PC-3 (cell line): ENCODE results near the gene E2F2. TPM values are rescaled to one million over a fixed set of nuclear protein-coding genes. Genes with fewer than 3 reads are reported as not detected.

Experiments used
- ATAC-seq: fragments of 200-7000 bp; cut with Tn5 transposase; 2 replicates; pipeline ENCODE4 v1.9.1; 2020; ENCODE audit warnings: mild to moderate bottlenecking, moderate library complexity
- BruUV-seq: library from RNA; stranded (reverse); fragments of 400-500 nt; replicated peaks from 2 replicates; lab custom pipeline; 2021; lab: Mats Ljungman, UMichigan
- CTCF ChIA-PET: fragments of 300-600 bp; sonication (Branson Sonifier 250); formaldehyde crosslinking; loops from one replicate; lab custom pipeline; 2022; ENCODE audit warnings: antibody characterized with exemption; lab: Charles Lee
- POLR2A ChIA-PET: fragments of 300-600 bp; sonication (Branson Sonifier 250); formaldehyde crosslinking; loops from one replicate; lab custom pipeline; 2022; ENCODE audit warnings: antibody characterized with exemption; ENCODE audit not compliant: unreplicated experiment; lab: Charles Lee
- DNase-seq: peaks from one replicate; pipeline ENCODE4 v3.0.0-alpha.2; 2015
- H2AFZ ChIP-seq: fragments of 300-600 bp; sonication (generic); 2 replicates; pipeline ENCODE4 v1.6.0; 2016; ENCODE audit warnings: antibody characterized with exemption, low read length
- H3F3A ChIP-seq: fragments of 300-600 bp; sonication (generic); one replicate; pipeline ENCODE4 v1.6.0; 2017; ENCODE audit warnings: antibody characterized with exemption, low read length, control low read depth, mild to moderate bottlenecking; ENCODE audit not compliant: unreplicated experiment
- H3K27ac ChIP-seq: fragments of 300-600 bp; sonication (generic); 2 replicates; pipeline ENCODE4 v1.5.1; 2016; ENCODE audit warnings: mild to moderate bottlenecking, low read length
- H3K27me3 ChIP-seq: fragments of 300-600 bp; sonication (generic); 2 replicates; pipeline ENCODE4 v1.6.1; 2016; ENCODE audit warnings: low read length, mixed read lengths
- H3K36me3 ChIP-seq: fragments of 300-600 bp; sonication (generic); 2 replicates; pipeline ENCODE4 v1.6.1; 2016; ENCODE audit warnings: low read depth, mixed run types, low read length, mixed read lengths
- H3K4me1 ChIP-seq: fragments of 300-600 bp; sonication (generic); 2 replicates; pipeline ENCODE4 v1.5.1; 2016; ENCODE audit warnings: low read length; ENCODE audit not compliant: insufficient read depth
- H3K4me2 ChIP-seq: fragments of 300-600 bp; sonication (generic); 2 replicates; pipeline ENCODE4 v1.6.0; 2016; ENCODE audit warnings: low read length
- H3K4me3 ChIP-seq: fragments of 300-600 bp; sonication (generic); 2 replicates; pipeline ENCODE4 v1.5.1; 2016; ENCODE audit warnings: mild to moderate bottlenecking, low read length, mixed read lengths
- H3K79me2 ChIP-seq: fragments of 300-600 bp; sonication (generic); 2 replicates; pipeline ENCODE4 v1.6.1; 2017; ENCODE audit warnings: low read length, mixed read lengths
- H3K9ac ChIP-seq: fragments of 300-600 bp; sonication (generic); 2 replicates; pipeline ENCODE4 v1.6.0; 2016; ENCODE audit warnings: mild to moderate bottlenecking, low read length
- H3K9me2 ChIP-seq: fragments of 300-600 bp; sonication (generic); replicated peaks from 2 replicates; pipeline ENCODE4 v1.6.1; 2016; ENCODE audit warnings: mixed run types, low read length, mixed read lengths
- H3K9me3 ChIP-seq: fragments of 300-600 bp; sonication (generic); 2 replicates; pipeline ENCODE4 v1.6.1; 2016; ENCODE audit warnings: low read length, mixed read lengths
- H4K20me1 ChIP-seq: fragments of 300-600 bp; sonication (generic); 2 replicates; pipeline ENCODE4 v1.6.1; 2016; ENCODE audit warnings: low read length, mixed read lengths
- EZH2 ChIP-seq: fragments of 300-600 bp; sonication (generic); IDR thresholded peaks from one replicate; pipeline ENCODE4 v1.6.1; 2017; ENCODE audit warnings: antibody characterized with exemption, mild to moderate bottlenecking, low read length; ENCODE audit not compliant: unreplicated experiment
- EZH2phosphoT487 ChIP-seq: fragments of 300-600 bp; sonication (generic); IDR thresholded peaks from 2 replicates; pipeline ENCODE4 v1.6.1; 2018; ENCODE audit warnings: mild to moderate bottlenecking, antibody characterized with exemption, low read length, borderline replicate concordance
- intact Hi-C: fragments of 100-400 bp; cut with micrococcal nuclease; formaldehyde crosslinking; loops from 2 replicates; pipeline ENCODE4 v1.9.0; 2023
- total RNA-seq: library from RNA; depleted of rRNA; stranded (reverse); fragments of >200 nt; gene quantifications from 2 replicates; pipeline ENCODE4 v1.2.3, GENCODE V29; 2014
- TF ChIP-seq, protein P1 (sequence below): fragments of 300-600 bp; sonication (generic); conservative IDR thresholded peaks from 2 replicates; pipeline ENCODE4 v1.5.1; 2017; ENCODE audit warnings: antibody characterized with exemption, low read depth, mild to moderate bottlenecking, low read length

The E2F2 gene
- total RNA-seq, 1 experiment from 2014 or later: 7.0 TPM

DNA sequence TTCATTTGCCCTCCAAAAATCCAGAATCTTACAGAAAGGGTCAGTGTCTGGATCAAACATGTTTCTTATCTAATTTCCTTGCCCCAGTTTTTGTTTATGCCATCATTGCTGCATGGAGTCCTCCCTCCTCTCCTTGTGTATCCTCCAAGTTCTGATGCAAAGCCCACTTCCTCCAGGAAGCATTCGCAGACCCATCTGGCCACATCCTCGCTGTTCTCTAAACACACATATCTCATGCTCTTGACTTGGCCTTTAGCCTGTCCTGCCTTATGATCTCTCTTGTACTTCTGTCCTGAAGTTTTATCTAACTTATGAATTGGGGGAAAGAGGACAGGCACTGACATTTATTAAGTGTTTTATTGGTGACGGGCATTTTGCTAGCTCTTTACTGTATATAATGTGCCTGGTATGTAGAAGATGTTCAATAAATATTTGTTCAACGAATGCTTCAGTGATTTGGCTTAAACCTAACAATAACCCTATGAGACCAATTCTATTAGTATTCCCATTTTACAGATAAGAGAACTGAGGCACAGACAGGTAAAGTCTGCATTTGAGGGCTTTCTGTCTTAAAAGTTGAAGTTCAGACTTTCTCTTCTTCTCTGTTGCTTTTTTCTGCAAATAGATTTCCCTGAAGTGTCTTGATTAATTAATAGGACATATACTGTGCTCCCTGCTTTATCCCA lies 47.4 kb upstream of the E2F2 start:
- Histone ChIP-seq H3K27me3 (no peaks in the 10 kb centered on the region), H3K9ac (no peak overlapping the region), H3K4me2 (no peak overlapping the region), H3K79me2 (no peaks in the 10 kb centered on the region), H3F3A (no peaks in the 10 kb centered on the region), H3K36me3 (no peaks in the 10 kb centered on the region), H3K4me1 (peaks cover 23% of the 10 kb centered on the region), H2AFZ (no peak overlapping the region), H3K27ac (peak overlapping the region; percentile 77; the same call in 1 of the 2 replicates), H3K9me2 (no peaks in the 10 kb centered on the region), H3K4me3 (no peak overlapping the region), H3K9me3 (no peaks in the 10 kb centered on the region), H4K20me1 (no peaks in the 10 kb centered on the region)
- no TSS peak for BruUV-seq
- no peak for TF ChIP-seq EZH2
- TF ChIP-seq, protein P1, sequence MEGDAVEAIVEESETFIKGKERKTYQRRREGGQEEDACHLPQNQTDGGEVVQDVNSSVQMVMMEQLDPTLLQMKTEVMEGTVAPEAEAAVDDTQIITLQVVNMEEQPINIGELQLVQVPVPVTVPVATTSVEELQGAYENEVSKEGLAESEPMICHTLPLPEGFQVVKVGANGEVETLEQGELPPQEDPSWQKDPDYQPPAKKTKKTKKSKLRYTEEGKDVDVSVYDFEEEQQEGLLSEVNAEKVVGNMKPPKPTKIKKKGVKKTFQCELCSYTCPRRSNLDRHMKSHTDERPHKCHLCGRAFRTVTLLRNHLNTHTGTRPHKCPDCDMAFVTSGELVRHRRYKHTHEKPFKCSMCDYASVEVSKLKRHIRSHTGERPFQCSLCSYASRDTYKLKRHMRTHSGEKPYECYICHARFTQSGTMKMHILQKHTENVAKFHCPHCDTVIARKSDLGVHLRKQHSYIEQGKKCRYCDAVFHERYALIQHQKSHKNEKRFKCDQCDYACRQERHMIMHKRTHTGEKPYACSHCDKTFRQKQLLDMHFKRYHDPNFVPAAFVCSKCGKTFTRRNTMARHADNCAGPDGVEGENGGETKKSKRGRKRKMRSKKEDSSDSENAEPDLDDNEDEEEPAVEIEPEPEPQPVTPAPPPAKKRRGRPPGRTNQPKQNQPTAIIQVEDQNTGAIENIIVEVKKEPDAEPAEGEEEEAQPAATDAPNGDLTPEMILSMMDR: no peak
- no peak for TF ChIP-seq EZH2phosphoT487
- ChIA-PET POLR2A (no interaction called here), CTCF (no interaction called here)
- no peak for ATAC-seq
- DNase-seq: no peak
- intact Hi-C loops: no loop called here

DNA sequence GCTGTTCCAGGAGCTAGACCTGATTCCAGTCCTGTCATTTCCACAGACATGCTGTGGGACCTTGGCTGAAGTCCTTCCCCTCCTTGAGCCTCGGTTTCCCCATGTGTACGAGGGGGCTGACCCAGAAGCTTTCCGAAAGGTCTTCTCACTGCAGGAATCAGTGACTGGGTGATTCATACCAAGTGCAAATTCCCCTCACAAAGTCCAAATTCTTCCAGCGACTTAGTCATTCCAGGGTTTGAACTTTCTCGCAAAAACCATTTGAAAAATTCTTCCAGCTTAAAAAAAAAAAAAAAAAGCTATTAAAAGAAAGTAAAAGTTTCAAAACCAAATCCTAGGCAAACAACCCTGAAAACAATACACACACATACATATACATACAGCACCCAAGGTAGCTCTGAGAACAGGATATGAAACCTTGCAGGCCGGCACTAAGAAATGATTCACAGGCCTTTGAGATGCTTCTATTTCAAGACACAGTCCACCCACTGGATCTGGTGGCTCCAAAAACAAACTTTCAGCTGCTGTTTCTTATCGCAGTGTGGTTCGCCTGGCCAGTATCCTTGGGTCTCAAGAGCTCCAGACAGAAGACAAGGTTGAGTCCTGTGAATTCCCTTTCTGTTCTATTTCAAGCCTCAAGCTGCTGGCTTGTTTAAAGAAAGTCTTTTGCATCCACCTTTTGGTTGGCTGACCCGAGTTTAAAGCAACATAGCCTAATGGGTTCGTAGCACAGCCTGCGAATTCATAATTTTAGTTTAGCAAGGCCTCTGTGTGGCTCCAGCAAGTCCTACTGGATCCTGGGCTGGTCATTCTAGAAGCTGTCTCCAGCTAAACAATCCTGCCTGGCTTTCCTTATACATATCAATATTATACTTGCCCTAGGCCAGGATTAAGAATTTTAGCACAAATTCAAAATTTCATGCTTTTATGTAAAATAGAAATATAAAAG lies 46.3 kb upstream of the E2F2 start:
- H3K4me1 ChIP-seq: peaks cover 23% of the 10 kb centered on the region
- peak overlapping the region; percentile 65 for H2AFZ ChIP-seq
- peak overlapping the region; percentile 7; the same call in 1 of the 2 replicates for H3K4me3 ChIP-seq
- H3K9ac ChIP-seq: peak overlapping the region; percentile 37
- no peaks in the 10 kb centered on the region for H3K36me3 ChIP-seq
- ChIA-PET POLR2A (interaction anchor here (0.6 kb wide), 1 partner anchor 16 kb away, joined by 10 read pairs; no protein-coding TSS in a partner anchor), CTCF (interaction anchor here (1.1 to 1.7 kb wide), 3 partner anchors 22 to 60 kb away, joined by 4 to 13 read pairs (median 5); no protein-coding TSS in a partner anchor)
- H3K79me2 ChIP-seq: no peaks in the 10 kb centered on the region
- peak overlapping the region; percentile 77 for H3K27ac ChIP-seq
- no peaks in the 10 kb centered on the region for H4K20me1 ChIP-seq
- no peaks in the 10 kb centered on the region for H3K9me3 ChIP-seq
- no peaks in the 10 kb centered on the region for H3K27me3 ChIP-seq
- peak; percentile 83 for ATAC-seq
- BruUV-seq: no TSS peak
- DNase-seq: peak; percentile 65
- TF ChIP-seq, protein P1: no peak
- TF ChIP-seq EZH2: no peak
- TF ChIP-seq EZH2phosphoT487: no peak
- intact Hi-C loops: no loop called here
- peak overlapping the region; percentile 62 for H3K4me2 ChIP-seq
- H3F3A ChIP-seq: no peaks in the 10 kb centered on the region
- H3K9me2 ChIP-seq: no peaks in the 10 kb centered on the region
